Measurements from ENCODE around the gene IL2RA.

DNA sequence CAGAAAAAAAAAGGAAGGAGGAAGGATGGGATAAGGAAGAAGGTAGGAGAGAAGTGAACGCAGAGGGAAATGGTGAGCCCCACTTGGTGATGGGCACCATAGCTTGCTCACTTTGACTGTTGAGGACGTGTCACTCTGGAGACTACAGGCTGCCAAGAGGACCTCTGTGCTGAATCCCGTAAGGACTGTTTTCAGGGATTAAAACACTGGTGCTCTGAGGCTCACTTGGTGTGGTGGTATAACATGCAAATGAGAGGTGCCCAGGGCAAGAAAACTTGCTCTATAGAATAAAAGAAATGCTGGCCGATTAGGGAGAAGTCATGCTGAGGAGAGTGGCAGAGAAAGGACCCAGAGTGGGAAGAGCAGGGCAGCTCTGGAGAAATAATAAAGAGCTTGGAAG, 5.3 kb upstream of the IL2RA start:
- TF ChIP-seq, protein P1, sequence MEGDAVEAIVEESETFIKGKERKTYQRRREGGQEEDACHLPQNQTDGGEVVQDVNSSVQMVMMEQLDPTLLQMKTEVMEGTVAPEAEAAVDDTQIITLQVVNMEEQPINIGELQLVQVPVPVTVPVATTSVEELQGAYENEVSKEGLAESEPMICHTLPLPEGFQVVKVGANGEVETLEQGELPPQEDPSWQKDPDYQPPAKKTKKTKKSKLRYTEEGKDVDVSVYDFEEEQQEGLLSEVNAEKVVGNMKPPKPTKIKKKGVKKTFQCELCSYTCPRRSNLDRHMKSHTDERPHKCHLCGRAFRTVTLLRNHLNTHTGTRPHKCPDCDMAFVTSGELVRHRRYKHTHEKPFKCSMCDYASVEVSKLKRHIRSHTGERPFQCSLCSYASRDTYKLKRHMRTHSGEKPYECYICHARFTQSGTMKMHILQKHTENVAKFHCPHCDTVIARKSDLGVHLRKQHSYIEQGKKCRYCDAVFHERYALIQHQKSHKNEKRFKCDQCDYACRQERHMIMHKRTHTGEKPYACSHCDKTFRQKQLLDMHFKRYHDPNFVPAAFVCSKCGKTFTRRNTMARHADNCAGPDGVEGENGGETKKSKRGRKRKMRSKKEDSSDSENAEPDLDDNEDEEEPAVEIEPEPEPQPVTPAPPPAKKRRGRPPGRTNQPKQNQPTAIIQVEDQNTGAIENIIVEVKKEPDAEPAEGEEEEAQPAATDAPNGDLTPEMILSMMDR (IDR thresholded peaks at IDR 0.05; ENCODE audit: low read length), result no peak
- TF ChIP-seq EZH2 (IDR thresholded peaks at IDR 0.05; ENCODE audit: borderline replicate concordance, low read length), result no peak
